Prostate gland (tissue), 2 donors: ENCODE results near the gene TMEM240.
"Not testable (repeated sequence)": the region's sequence is repeated elsewhere in the genome, so short reads cannot be mapped to it uniquely, and the experiment has no call there.

Experiments
- POLR2A ChIP-seq: fragments of 450-650 bp; IDR thresholded peaks from one replicate; pipeline ENCODE4 v1.6.1; 2016; ENCODE audit warnings: antibody characterized with exemption, mild to moderate bottlenecking
- POLR2AphosphoS5 ChIP-seq: sonication (generic); formaldehyde crosslinking; IDR thresholded peaks from one replicate; pipeline ENCODE4 v1.6.1; 2017; ENCODE audit warnings: antibody characterized with exemption
- TF ChIP-seq, protein P1 (sequence below), 4 experiments: fragments of 200-600 bp in 2 of 4; fragments of 450-650 bp in 2 of 4; sonication (generic) in 2 of 4; IDR thresholded peaks; 1 replicate in 3 of 4; 2 replicates in 1 of 4; pipeline ENCODE4 v1.5.1; 2016 to 2019; ENCODE audit warnings: antibody characterized with exemption in 4 of 4, mild to moderate bottlenecking in 2 of 4, moderate library complexity in 2 of 4

- TF ChIP-seq, protein P1, sequence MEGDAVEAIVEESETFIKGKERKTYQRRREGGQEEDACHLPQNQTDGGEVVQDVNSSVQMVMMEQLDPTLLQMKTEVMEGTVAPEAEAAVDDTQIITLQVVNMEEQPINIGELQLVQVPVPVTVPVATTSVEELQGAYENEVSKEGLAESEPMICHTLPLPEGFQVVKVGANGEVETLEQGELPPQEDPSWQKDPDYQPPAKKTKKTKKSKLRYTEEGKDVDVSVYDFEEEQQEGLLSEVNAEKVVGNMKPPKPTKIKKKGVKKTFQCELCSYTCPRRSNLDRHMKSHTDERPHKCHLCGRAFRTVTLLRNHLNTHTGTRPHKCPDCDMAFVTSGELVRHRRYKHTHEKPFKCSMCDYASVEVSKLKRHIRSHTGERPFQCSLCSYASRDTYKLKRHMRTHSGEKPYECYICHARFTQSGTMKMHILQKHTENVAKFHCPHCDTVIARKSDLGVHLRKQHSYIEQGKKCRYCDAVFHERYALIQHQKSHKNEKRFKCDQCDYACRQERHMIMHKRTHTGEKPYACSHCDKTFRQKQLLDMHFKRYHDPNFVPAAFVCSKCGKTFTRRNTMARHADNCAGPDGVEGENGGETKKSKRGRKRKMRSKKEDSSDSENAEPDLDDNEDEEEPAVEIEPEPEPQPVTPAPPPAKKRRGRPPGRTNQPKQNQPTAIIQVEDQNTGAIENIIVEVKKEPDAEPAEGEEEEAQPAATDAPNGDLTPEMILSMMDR (IDR thresholded peaks at IDR 0.05), result not testable (repeated sequence)
- not testable (repeated sequence) for TF ChIP-seq POLR2AphosphoS5, POLR2A
These were observed 26.0 kb downstream of the TMEM240 start for GRCh38 chr1:1514376-1514775.
